GM21360 (cell line): Measurements from ENCODE around the gene PLSCR4.

Experiments used
- ATAC-seq: cut with Tn5 transposase; IDR thresholded peaks from one replicate; pipeline ENCODE4 v1.9.1; 2021; ENCODE audit warnings: mild to moderate bottlenecking, moderate library complexity; ENCODE audit not compliant: unreplicated experiment

PLSCR4 gene

DNA sequence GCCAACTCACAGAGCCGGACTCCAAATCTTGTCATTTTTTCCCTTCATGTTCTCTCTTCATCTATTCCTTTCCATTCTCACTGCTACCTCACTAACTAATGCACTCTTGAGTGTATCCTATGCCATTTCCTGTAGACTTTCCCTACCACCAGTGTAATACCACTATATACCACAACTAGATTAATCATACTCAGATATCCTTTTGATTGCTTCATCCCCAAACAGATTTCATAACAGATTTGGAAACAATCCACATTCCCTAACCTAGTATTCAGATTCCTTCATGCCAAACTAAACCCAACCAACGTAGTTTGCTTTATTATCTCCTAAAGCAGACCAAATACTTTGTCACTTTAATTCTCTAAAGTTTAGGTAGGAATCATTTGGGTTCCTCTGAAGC is 87.3 kb downstream of the PLSCR4 start:
- no peak for ATAC-seq

DNA sequence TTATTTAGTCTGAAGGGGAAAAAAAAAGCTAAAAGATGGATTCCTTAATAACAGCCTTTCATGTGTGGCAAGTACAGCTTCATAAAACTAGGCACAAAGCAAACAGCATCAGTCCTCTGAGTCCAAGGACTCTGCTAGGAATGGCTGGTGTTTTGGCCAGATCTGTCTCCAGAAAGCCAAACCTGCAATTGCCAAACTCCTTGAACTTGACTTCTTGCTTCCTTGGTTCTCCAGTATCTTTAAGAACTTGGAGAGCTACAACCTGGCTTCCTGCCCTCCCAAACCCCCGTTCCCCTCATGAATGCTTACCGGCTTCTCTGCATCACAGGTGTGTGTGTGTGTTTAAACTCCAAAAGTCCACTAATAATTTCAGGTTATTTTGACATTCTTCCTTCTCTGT is 88.3 kb downstream of the PLSCR4 start:
- no peak for ATAC-seq

DNA sequence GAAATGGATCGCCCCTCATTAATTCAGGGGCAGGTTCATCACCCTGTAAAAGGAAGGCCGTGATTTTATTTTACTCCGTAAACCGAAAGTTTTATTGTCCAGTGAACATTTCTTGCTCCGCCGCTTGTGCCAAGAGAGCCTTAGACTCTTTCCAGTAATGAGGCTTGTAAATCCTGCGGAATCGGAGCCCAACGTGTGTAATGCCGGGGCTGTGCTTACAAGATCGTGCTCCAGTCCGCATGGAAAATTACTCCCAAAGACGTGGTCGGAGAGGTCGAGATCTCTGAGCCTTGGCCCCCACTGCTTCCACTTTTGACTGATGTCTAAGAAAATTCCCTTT is 89.3 kb downstream of the PLSCR4 start:
- no peak for ATAC-seq

DNA sequence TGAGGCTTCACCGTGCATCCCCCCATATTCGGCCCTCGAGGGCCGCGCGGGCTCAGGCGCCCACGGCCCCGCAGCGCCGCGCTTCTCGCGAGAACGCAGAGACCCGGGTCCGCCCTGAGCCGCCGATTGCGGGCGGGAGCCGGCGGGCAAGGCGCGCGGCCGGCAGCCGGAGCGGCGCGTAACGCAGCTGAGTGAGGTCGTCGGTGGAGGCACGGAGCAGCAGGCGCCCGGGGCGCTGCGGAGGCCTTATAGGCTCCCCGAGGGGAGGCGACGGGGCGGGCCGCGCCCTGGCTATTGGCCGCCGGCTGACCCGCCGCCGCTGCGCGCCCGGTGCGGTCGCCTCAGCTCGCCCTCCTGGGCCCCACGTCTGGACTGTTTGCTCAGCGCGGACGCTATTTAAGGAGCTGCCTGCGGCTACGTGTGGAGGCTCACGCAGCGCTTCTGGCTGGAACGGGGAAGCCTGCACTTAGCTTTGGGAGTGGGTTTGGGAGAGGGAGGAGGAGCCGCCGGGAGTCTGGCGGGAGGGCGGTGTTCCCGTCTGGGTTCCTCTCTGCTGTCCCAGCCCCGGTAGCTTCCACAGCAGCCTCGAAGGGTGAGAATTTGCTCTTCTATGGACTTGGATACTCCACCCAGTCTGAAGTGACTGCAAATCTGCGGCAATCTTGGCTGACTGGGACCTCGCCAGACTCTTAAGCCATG is 89.8 kb downstream of the PLSCR4 start, which contains the start of gene PLOD2:
TSS of gene PLOD2 (minus strand) at position 221 of the 699 bp plus-strand sequence. CDS start at position 26, 195 bp downstream.
- ATAC-seq: peak; percentile 56

DNA sequence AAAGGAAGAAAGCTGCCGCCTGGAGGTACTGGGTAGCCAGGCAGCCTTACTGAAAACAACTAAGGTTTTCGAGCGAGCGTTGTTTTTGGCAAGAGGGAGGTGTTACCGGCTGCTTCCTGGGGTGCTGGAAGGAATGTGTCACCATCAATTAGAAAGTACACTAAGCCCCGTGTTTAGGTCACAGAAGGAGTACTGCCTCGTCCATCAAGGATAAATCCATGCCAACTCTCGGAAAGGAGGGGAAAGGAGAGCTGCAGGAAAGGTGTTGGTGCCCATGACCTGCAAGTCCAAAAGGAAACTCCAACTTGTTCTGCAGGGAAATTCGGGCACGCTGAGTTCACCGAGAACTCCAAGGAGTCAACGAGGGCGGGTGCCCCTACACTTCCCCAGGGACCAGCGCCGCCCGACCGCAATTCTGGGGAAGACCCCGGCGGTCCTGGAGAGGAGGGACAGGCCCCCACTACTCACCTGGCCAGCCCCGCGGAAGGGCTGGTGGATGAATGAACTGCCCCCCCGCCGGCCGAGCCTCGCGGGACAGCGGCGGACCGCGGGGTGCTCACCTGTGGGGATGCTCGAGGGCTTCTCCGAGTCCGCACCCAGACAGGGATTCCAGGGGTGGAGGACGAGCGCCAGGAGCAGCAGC is 90.5 kb downstream of the PLSCR4 start:
- ATAC-seq: peak; percentile 14

DNA sequence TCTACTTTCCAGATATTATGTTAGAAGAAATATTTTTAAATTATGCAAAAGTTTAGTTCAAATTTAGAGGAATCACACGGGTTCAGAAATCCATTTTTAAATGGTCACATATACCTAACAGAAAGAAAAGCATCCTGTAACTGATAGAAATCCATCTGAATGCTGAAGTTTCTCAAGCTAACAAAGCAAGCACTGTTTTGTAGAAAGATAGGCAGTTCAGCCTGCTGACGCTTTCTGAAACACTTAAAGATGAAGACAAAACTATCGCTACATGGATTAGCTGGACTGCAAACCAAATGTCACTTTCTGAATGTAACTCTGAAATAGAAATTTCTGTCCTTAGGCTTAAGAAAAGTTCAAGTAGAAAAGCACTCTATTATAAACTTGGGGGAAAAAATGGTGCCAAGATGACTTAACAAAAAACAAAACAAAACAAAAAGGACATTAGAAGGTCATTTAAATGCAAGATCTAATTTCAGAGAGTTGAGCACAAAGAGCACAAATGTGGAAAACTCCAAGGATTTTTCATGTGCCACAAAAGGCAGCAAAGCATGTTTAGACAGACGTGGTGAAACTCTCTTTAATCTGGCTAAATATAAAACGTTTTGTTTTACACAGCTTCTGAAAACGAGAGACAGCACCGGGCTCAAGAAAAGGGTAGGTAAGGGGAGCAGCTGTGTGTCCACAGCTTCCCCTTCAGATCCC is 91.1 kb downstream of the PLSCR4 start:
- no peak for ATAC-seq

DNA sequence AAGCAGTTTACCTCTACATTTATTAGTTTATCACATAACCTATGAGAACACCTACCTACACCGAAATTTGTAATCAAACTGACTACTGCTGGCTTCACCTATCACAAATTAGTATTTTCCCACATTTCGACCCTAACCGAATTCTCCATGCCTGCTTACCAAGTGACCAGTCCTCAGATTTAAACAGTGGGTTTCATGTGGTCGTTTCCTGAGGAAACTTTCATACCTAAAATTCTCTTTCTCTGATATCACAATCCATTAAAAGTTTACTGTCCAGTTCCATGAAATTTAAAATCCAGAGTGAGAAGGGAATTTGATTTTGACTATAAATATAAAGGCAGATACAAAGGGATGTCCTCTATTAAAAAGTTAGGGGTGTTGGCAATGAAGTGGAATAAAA is 91.9 kb downstream of the PLSCR4 start:
- no peak for ATAC-seq

DNA sequence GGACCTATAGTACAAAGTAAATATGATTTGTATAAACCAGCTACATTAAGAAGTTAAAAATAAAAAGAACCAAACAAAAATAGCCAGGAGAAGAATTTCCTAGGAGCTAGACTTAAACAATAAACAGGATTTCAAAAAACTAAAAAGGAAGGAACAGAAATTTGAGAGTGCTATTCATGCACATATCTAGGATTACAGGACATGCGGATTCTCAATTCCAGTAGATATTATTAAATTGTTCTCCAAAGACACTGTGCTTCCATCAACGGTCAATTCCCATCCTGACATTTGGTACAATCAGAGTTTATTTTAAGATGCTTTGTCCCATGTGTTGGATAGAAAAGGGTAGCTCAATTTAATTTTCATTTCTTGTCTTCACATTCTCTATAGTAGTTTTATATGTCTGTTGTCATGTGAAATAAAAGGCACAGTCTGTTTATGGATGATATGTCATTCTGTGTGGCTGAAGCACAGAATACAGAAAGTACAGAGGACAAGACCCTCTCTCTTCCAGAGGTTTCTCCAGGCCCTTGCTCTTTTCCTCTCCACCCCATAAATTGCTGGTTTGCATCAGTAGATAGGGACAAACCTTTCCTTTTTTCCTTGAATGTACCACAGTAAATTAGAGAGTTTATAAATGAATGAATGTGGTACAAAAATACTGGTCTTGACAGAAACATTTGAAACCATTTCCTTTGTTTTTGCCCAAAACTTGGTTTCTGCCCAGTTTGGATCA is 93.4 kb downstream of the PLSCR4 start:
- ATAC-seq: no peak

DNA sequence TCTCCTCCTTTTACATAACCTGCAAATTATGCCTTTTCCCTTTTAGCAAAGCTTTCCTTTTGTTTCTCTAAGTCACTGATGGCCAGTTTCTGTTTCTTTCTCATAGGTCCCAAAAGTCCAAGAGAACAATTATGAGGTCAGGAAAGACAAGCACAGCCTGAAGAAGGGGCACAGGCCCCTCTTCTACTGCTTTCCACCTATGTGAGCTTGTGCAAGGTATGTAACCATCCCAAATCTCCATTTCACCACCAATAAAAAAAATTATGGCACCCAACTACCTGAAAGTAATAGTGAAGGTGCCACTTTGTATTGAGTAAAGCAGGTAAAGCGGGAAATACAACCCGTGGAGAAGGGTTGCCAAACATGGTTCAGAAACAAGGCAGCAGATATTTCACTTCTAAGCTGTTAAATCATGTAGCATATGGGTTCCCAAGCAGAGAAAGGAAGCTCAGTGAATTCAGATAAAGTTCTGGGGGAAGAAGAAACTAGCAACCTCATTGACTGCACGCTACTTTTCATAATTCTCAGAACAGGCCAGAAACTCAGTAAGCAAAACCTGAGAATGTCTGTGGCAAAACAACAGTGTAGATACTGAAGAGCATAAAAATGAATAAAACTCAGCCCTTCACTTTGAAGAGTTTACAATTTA is 94.1 kb downstream of the PLSCR4 start:
- no peak for ATAC-seq

DNA sequence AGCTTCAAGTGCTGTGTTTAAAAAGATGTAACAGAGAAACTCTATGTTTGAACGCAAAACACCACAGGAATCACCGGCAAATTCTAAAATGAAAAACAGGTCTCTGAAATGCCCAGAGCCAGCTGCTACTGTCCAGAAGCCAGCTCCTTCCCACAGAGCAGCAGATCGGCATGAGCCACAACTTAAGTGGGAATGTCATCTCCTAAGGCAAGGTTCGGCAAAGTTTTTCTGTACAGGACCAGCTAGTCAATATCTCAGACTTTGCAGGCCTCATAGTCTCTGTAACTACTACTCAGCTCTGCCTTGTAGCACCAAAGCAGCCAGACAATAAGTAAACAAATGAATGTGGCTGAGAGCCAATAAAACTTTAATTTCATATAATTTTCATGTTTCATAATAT is 94.8 kb downstream of the PLSCR4 start:
- ATAC-seq: no peak

DNA sequence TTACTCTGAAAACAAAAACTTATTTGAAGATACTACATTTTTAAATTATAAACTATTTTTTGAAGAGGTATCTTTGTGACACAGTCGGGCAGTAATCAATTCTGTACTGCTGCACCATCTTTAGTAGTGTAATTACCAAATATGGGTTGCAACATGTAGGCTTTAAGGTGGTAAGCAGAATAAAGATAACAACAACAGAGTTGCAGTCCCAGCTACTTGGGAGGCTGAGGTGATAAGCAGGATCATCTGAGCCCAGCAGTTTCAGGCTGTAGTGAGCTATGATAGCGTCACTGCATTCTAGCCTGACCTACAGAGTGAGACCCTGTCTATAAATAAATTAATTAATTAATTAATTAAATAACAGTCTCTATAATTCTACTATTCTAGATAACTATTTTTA is 95.9 kb downstream of the PLSCR4 start:
- no peak for ATAC-seq

DNA sequence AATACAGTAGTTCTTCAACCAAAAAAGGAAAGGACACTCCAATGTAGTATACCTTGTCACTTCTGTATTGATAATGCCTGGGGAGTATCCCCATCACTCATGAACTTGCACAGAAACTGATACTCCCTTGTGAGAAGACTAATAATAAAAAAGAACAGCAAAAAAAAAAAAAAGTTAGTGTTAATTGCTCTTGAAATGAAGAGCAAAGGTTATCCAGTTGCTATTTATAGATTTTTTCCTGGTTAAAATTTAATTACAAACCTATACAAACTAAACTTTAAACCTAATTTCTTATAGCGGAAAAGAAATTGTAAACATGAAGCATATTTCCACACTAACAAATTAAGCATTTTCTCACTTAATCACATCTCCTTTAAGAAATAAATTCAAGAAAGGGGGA is 96.6 kb downstream of the PLSCR4 start:
- no peak for ATAC-seq

DNA sequence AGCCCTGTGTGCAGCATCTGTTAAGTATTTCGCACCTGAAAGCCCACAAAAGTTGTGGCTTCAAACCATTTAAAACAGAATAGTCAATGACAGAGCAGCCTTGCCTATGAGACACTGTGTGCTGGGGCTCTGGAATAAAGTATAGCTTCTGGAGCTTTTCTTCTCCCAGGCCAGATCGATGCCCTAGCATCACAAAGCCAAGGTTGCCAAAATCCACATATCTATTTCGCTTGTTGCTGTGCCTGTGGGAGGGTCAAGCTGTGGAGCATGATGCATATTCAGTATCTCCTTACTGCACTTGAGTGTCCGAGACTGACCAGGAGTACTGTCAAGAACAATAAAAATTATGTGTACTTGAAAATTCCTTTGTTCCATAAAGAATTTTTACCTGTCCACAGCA is 97.5 kb downstream of the PLSCR4 start:
- no peak for ATAC-seq

DNA sequence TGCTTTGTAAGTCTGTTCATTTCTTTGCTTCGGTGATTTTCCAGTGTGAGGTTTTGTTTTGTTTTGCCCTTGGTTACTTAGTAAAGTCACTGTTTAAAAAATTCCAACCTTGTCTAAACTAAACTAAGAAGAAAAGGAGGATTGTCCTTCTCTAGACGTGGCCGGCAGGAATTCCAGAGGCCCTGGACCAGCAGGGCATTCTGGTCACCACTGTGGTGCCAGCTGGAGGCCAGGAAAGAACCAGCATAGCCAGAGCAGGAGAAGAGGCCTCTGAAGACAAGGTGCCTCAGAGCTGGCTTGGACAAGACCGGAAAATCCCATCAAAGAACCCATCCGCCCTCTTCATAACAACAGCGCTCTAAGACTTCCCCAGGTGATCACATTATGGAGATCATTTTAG is 98.1 kb downstream of the PLSCR4 start:
- no peak for ATAC-seq

DNA sequence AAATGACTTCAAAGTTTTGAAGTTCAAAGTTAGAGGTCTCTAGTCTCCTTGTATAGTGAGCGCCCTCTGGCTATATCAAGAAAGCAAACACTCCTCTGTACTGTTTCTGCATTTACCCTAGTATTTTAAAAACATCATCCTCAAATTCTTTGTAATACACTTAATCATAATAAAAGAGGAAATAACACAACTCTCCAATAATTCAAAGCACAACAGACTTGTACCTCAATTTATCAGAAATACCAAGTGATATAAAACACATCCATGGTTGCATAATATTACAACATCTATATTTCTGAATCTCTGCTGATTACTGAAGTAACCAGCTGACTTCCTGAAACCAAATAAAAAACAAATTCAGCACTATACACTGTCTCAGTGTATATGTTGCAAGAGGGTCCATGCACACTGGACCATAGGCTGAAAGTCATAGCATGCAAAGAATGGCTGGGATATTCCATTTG is 102.4 kb downstream of the PLSCR4 start:
- ATAC-seq: no peak

DNA sequence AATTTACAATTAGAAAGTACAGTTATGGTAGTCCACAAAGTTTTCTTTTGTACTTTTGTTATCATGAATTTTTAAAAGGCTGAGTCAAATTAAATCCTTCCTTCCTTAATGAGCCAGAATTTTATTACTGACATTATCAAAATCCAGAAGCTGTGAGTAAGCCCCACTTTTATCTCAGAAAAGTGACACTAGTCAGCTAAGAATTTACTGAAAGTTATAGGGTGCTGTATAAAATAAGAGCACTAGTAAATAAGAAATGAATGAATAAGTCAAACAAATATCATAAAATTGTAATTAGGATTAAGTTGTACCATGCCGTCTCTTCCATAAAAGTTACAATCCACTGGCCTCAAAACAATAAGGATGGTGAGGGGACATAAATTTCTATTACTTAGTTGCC is 105.3 kb downstream of the PLSCR4 start:
- ATAC-seq: no peak

DNA sequence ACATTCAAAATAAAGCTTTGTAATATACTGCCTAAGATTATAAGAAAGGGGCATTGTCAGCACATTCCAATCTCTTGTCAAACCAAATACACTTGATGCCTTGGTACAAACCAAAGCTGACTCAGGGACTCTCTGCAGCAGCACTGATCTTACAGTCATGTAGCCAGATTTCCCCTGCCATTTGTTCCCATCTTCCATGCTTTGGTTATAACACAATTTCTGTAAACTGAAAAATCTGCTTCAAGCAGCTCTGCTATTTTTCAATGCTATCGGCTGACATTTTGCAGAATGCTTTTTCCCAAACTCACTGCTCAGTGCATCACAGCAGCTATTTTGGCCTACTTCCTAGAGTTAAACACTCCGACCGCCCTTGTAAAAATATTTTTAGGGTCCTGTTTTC is 108.1 kb downstream of the PLSCR4 start:
- ATAC-seq: no peak
